ENCODE data around the gene P4HB. TPM values are rescaled to one million over a fixed set of nuclear protein-coding genes. Genes with fewer than 3 reads are reported as not detected.

The P4HB gene
- total RNA-seq, 1 donor from 2014 or later: 203 TPM

DNA sequence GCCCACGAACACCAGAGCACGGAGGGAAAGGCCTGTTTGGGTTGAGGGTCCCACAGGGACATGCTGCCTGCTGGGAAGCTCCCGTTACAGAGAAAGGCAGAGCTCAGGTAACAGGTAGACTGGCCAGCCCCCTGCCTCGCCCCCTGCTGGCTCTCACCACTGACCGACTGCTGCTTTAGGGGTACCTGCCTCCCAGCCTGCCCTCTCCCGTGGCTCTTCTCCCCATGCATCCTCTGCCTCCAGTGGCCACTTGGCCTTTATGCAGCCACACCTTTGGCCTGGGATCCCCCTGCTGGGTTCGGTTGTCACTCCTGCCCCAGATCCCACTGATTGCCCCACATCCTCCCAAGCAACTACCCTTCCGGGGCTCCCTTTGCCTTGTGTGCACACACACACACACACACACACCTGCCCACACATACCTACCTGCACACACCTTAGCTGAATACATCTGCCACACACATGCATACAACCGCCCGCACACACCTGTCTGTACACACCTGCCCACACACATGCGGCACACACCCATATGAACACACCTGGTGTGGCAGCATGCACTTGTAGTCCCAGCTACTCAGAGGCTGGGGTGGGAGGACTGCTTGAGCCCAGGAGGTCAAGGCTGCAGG is 34.4 kb downstream of the P4HB start:
- no peak overlapping the region for H2AFZ ChIP-seq (replicated peaks)
- no peak for DNase-seq (ENCODE audit: low spot score)
- no peaks in the 10 kb centered on the region for H3K4me1 ChIP-seq
- H3K27ac Mint-ChIP-seq: peak overlapping the region; percentile 8
- no peak for TF ChIP-seq EZH2 (IDR thresholded peaks at IDR 0.05)
- no peak for TF ChIP-seq EZH2phosphoT487 (IDR thresholded peaks at IDR 0.05)
- TF ChIP-seq, protein P1, sequence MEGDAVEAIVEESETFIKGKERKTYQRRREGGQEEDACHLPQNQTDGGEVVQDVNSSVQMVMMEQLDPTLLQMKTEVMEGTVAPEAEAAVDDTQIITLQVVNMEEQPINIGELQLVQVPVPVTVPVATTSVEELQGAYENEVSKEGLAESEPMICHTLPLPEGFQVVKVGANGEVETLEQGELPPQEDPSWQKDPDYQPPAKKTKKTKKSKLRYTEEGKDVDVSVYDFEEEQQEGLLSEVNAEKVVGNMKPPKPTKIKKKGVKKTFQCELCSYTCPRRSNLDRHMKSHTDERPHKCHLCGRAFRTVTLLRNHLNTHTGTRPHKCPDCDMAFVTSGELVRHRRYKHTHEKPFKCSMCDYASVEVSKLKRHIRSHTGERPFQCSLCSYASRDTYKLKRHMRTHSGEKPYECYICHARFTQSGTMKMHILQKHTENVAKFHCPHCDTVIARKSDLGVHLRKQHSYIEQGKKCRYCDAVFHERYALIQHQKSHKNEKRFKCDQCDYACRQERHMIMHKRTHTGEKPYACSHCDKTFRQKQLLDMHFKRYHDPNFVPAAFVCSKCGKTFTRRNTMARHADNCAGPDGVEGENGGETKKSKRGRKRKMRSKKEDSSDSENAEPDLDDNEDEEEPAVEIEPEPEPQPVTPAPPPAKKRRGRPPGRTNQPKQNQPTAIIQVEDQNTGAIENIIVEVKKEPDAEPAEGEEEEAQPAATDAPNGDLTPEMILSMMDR (IDR thresholded peaks at IDR 0.05): no peak
- peaks cover 20% of the 10 kb centered on the region for H4K20me1 ChIP-seq (ENCODE audit: low read depth)
- H3K4me3 ChIP-seq: no peak overlapping the region
- H3K4me1 Mint-ChIP-seq: peaks cover 12% of the 10 kb centered on the region
- no peak overlapping the region for H3K9ac ChIP-seq
- no peak overlapping the region for H3K4me3 Mint-ChIP-seq
- H3K27ac ChIP-seq: no peak overlapping the region
- H3K27me3 Mint-ChIP-seq (ENCODE audit: insufficient read depth, low read depth): peaks cover 6% of the 10 kb centered on the region
- H3F3A ChIP-seq (ENCODE audit: low read depth): no peaks in the 10 kb centered on the region
- H3K36me3 ChIP-seq: no peaks in the 10 kb centered on the region
- H3K27me3 ChIP-seq: no peaks in the 10 kb centered on the region
- peaks cover 22% of the 10 kb centered on the region for H3K79me2 ChIP-seq (ENCODE audit: low read depth)
- peaks cover 8% of the 10 kb centered on the region for H3K36me3 Mint-ChIP-seq
- H3K9me3 ChIP-seq (ENCODE audit: low read depth): no peaks in the 10 kb centered on the region
- H3K4me2 ChIP-seq: no peak overlapping the region
- no peaks in the 10 kb centered on the region for H3K9me3 Mint-ChIP-seq

DNA sequence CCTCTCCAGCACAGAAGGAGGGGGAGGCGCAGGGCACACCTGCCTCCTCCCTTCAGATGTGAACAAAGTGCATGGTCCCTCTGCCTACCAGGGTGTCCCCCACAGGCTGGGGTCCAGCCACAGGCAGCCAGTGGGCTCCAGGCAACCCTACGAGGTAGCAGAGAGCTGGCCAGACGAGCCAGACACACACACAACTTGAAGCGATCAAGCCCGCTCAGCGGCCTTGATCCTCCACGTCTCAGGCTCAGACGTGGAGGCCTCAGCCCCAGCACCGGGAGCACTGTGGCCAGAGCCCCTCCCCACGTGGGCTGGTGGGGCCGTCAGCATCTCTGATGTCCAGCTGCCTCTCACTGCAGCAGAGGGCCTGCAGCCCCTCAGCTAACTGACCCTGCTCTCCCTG is 35.7 kb downstream of the P4HB start:
- no peak overlapping the region for H3K27ac Mint-ChIP-seq
- TF ChIP-seq, protein P1 (IDR thresholded peaks at IDR 0.05): no peak
- no peak for TF ChIP-seq EZH2 (IDR thresholded peaks at IDR 0.05)
- no peak for TF ChIP-seq EZH2phosphoT487 (IDR thresholded peaks at IDR 0.05)
- H3K9ac ChIP-seq: no peak overlapping the region
- H3K4me3 Mint-ChIP-seq: no peak overlapping the region
- no peak overlapping the region for H3K27ac ChIP-seq
- no peaks in the 10 kb centered on the region for H3K4me1 ChIP-seq
- no peaks in the 10 kb centered on the region for H3K9me3 Mint-ChIP-seq
- peaks cover 8% of the 10 kb centered on the region for H3K36me3 Mint-ChIP-seq
- peaks cover 8% of the 10 kb centered on the region for H3K79me2 ChIP-seq (ENCODE audit: low read depth)
- H3K36me3 ChIP-seq: no peaks in the 10 kb centered on the region
- no peak overlapping the region for H3K4me3 ChIP-seq
- peaks cover 20% of the 10 kb centered on the region for H4K20me1 ChIP-seq (ENCODE audit: low read depth)
- no peaks in the 10 kb centered on the region for H3K9me3 ChIP-seq (ENCODE audit: low read depth)
- H2AFZ ChIP-seq (replicated peaks): no peak overlapping the region
- no peak for DNase-seq (ENCODE audit: low spot score)
- H3F3A ChIP-seq (ENCODE audit: low read depth): no peaks in the 10 kb centered on the region
- H3K27me3 Mint-ChIP-seq (ENCODE audit: insufficient read depth, low read depth): peaks cover 3% of the 10 kb centered on the region
- no peaks in the 10 kb centered on the region for H3K27me3 ChIP-seq
- H3K4me2 ChIP-seq: no peak overlapping the region
- H3K4me1 Mint-ChIP-seq: peaks cover 10% of the 10 kb centered on the region

DNA sequence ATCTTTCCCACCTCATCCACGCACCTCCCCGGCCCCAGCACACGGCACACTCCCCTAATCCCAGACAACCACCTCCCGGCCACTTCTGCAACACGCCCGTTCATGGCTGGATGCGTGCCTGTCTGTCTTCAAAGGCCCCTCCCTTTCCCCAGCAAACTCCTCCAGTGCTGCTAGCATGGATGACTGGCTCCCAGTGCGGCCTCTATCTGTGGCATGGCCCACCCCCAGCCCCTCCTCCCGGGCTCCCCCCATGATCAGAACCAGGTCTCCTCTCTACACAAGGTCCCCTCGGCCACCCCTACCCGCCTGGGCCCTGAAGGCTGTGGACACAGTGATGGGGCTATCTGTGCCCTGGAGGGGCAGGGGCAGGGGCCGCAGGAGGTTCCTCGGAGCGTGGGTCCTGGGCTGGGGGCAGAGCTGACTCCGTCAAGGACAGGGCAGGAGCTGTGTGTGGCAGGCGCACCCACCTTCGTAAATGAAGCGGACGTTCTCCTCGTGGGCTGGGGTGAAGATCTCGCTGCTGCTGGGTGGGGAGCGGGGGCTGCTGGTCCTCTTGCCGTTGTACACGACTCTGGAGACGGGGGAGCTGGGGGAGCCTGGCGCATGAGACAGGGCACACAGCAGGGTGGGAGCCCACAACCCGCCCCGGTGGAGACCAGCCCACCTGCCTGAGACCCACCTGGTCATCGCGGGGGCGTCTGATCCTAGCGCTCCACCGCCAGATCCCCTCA is 36.4 kb downstream of the P4HB start:
- H3K27me3 Mint-ChIP-seq (ENCODE audit: insufficient read depth, low read depth): peaks cover 3% of the 10 kb centered on the region
- H3K9me3 Mint-ChIP-seq: no peaks in the 10 kb centered on the region
- Histone ChIP-seq H3K27ac (no peak overlapping the region), H3K4me1 (no peaks in the 10 kb centered on the region), H3K4me3 (no peak overlapping the region), H2AFZ (replicated peaks) (no peak overlapping the region), H3K36me3 (no peaks in the 10 kb centered on the region), H3K9me3 (ENCODE audit: low read depth) (no peaks in the 10 kb centered on the region), H3K79me2 (ENCODE audit: low read depth) (peaks cover 5% of the 10 kb centered on the region), H3K27me3 (no peaks in the 10 kb centered on the region), H3F3A (ENCODE audit: low read depth) (no peaks in the 10 kb centered on the region), H3K9ac (no peak overlapping the region), H4K20me1 (ENCODE audit: low read depth) (peaks cover 20% of the 10 kb centered on the region), H3K4me2 (no peak overlapping the region)
- H3K4me3 Mint-ChIP-seq: peak overlapping the region; percentile 73
- no peak for DNase-seq (ENCODE audit: low spot score)
- TF ChIP-seq, protein P1 (IDR thresholded peaks at IDR 0.05): no peak
- no peak for TF ChIP-seq EZH2phosphoT487 (IDR thresholded peaks at IDR 0.05)
- no peak for TF ChIP-seq EZH2 (IDR thresholded peaks at IDR 0.05)
- peaks cover 8% of the 10 kb centered on the region for H3K36me3 Mint-ChIP-seq
- H3K27ac Mint-ChIP-seq: no peak overlapping the region
- peaks cover 6% of the 10 kb centered on the region for H3K4me1 Mint-ChIP-seq

Data from neural progenitor cell (in vitro differentiated cells).